GM19452 (cell line): Measurements from ENCODE around the gene PSMA4.
A peak's percentile ranks its signal among the peaks of the same experiment; 100 is the strongest.
"Not testable (repeated sequence)": the region's sequence is repeated elsewhere in the genome, so short reads cannot be mapped to it uniquely, and the experiment has no call there.

ENCODE experiments used
- ATAC-seq: cut with Tn5 transposase; IDR thresholded peaks from one replicate; pipeline ENCODE4 v1.9.1; 2021; ENCODE audit not compliant: unreplicated experiment

The PSMA4 gene

GRCh38 chr15:78540141-78540870 is at the start of gene PSMA4:
Gene PSMA4, plus strand, starts transcription at chr15:78540444. Its CDS starts 1,484 bp downstream, at chr15:78541928.
- peak; percentile 77 for ATAC-seq

GRCh38 chr15:78492872-78493271 is 47.4 kb upstream of the PSMA4 start:
- ATAC-seq = no peak

GRCh38 chr15:78501857-78502256 is 38.4 kb upstream of the PSMA4 start:
- ATAC-seq = no peak

GRCh38 chr15:78502641-78503040 is 37.6 kb upstream of the PSMA4 start:
- no peak for ATAC-seq

- ATAC-seq = peak; percentile 82
These were observed 33.0 kb upstream of the PSMA4 start, which contains the start of gene HYKK for GRCh38 chr15:78506971-78507830. Gene HYKK, plus strand, starts transcription at chr15:78507577. Its CDS starts 5,512 bp downstream, at chr15:78513089.

GRCh38 chr15:78507831-78508160 is 32.4 kb upstream of the PSMA4 start:
- ATAC-seq = peak; percentile 25

- ATAC-seq = no peak
These were observed 32.0 kb upstream of the PSMA4 start for GRCh38 chr15:78508272-78508671.

- ATAC-seq = no peak
These were observed 30.4 kb upstream of the PSMA4 start for GRCh38 chr15:78509726-78510312.

- not testable (repeated sequence) for ATAC-seq
These were observed 20.2 kb upstream of the PSMA4 start for GRCh38 chr15:78520035-78520434.

- no peak for ATAC-seq
These were observed 16.0 kb upstream of the PSMA4 start for GRCh38 chr15:78524230-78524629.

- no peak for ATAC-seq
These were observed 12.9 kb upstream of the PSMA4 start for GRCh38 chr15:78527325-78527724.

- ATAC-seq = no peak
These were observed 6.9 kb upstream of the PSMA4 start for GRCh38 chr15:78533331-78533730.

- no peak for ATAC-seq
These were observed 4.1 kb upstream of the PSMA4 start for GRCh38 chr15:78536134-78536533.

- ATAC-seq = no peak
These were observed 2.9 kb upstream of the PSMA4 start for GRCh38 chr15:78537266-78537905.

GRCh38 chr15:78538358-78538757 is 1.9 kb upstream of the PSMA4 start:
- ATAC-seq = no peak

GRCh38 chr15:78539464-78540140 is 642 bp upstream of the PSMA4 start:
- ATAC-seq = not testable (repeated sequence)

GRCh38 chr15:78540871-78541743 is 863 bp downstream of the PSMA4 start:
- no peak for ATAC-seq

GRCh38 chr15:78541744-78542034 is 1.4 kb downstream of the PSMA4 start:
- ATAC-seq = no peak

- ATAC-seq = no peak
These were observed 2.4 kb downstream of the PSMA4 start for GRCh38 chr15:78542647-78543046.

GRCh38 chr15:78550194-78550593 is 9.9 kb downstream of the PSMA4 start:
- no peak for ATAC-seq
